ENCODE data around the gene GRAP.

The GRAP gene

DNA sequence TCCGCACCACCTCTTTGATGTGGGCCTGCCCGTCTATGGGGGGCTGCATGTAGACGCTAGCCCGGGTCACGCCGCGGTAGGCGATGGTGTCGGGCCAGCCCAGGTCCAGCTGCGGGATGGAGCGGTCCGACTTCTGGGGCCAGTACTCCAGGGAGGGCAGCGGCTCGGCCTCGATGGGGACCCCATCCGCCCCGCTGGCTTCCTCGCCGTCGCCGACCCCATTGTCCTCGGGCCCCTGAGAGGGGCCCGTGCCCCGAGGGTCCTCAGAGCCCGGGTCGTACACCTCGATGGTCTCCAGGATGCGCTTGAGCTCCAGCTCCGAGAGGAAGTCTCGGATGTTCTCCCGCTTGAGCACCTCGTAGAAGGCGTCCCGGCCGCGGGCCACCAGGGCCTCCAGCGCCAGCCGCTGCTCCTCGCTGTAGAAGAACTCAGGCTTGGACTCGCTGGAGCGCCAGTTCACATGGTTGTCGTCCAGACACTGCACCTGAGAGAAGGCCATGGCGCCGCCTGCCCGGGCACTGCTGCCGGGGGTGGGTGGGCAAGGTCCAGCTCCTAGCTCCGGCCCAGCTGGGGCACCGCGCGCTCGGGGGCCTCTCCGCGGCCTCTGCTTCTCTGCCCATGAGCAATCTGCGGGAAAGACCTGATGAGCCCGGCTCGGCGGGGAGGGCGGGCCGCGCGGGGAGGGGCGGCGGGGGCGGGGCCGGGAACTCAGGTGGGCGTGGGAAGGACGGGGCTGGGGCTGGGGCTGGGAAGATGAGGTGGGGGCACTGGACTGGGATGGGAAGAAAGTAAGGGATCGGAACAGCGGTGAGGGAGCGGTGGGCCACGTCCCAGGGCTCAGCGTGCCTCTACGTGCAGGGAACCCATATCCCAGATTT is 43.0 kb downstream of the GRAP start:
- DNase-seq (ENCODE audit: low read depth in 2 of 2, low spot score in 1 of 2): no peak

DNA sequence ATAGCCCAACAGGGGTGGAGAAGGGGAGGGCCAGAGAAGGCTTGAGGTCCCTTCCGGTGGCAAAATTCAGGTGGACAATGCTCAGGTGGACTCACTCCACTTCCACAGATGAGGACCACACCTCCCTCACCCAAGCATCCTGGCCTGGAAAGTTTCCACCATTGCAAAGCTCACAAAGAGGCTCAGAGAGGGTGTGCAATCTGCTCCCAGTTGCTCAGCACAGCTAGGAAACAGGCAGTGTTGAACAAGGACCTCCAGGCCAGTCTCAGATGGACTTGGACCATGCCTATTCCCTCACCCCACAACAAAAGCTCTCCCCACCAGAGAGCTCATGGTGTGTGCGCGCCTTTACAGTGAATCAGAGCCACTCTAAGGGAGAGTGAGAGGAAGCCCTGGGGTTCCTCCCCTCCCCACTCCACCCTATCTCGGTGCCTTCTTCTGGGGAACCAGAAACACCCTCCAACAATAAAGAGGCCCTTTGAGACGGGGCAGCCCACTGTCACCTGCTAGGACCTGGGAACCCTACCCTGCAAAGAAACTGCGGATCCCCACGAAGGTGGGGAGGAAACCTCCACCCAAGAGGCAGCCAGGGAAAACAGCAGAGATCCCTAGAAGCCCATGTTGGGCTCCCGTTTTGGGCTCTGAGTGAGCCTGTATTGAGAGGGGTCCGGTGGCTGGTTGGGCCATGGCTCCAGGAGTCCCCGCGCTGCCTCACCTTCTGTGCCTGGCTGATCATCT is 43.8 kb downstream of the GRAP start:
- DNase-seq (ENCODE audit: low read depth in 2 of 2, low spot score in 1 of 2): no peak

DNA sequence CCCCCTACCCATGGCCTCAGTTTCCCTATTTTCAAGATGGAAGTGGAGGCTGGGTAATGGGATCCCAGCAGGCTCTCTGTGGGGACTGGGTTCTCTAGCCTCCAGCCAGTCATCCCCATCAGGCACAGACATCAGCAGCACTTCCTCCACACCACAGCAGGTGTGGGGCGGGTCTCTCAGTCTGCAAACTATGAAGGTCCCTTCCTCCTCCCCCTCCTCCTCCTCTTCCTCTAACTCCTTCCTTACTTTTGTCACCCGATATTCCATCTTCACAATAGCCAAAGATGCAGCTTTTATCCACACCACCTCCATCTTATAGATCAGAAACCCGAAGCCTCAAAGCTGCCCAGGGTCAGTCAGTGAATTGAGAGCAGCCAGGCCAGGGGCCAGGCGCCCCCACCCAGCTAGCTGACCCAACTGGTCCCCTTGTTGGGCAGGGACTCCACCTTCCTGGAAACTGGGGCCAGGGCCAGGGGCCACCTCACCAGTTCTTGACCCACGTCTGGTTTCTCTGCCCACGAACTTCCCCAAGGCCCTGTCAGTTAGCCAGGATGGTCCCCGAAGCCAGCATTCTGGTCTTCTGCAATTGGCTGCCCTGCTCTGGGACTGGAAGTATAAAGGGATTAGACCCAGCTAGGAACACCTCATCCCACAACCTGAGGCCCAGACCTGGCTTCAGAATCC is 44.7 kb downstream of the GRAP start:
- DNase-seq (ENCODE audit: low read depth in 2 of 2, low spot score in 1 of 2): no peak

DNA sequence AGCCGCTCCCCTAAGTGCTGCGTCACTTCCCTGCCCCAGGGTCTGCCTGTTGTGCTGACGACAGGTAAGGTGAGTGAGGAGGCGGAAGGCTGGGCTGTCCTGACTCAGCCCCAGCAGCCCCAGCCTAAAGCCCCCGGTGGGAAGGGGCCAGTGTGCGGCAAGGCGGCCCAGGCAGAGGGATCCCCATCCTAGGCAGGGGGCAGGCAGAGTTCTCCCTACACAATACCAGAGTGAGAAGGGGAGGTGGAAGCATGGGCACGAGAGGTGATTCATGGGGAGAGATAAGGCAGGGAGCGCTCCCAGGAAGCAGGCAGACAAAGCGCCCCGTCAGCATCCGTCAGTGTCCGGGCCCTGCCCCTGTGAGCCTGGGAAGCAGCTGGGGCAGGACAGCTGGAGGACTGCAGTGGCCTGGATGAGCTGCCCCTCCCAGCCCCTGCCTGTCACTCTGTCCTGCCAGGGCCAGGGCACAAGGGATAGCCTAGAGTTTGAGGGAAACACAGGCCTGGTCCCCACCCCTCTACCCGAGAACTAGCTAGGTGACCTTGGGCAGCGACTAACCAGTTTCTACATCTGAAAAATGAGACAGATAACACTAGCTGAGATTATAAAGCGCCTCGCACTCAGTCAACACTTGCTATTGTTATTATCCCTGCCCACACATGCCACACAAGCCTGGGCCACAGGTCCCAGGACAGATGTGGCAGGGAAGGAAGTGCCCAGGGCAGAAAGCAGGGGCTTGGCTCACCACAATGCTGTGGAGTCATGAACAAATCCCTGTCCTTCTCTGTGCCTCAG is 46.0 kb downstream of the GRAP start:
- DNase-seq (ENCODE audit: low read depth in 2 of 2, low spot score in 1 of 2): no peak

DNA sequence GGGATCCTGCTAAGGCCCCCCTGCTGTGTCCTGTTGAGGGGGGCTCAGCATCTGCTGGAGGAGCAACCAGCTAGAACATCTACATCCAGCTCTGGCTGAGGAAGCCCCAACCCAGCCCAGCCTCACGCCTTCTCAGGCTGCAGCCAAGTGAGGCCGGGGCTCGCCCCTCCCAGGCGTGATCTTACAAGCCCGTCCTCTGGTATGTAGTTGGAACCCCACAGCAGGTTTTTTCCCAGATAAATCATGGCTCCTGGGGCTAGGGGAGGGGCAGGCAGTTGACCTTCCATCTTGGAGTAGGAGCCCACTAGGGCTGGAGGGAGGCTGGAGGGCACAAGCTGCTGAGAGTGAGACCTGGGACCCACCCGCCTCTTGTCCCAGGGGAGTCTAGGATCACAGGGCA is 46.8 kb downstream of the GRAP start:
- no peak for DNase-seq (ENCODE audit: low read depth in 2 of 2, low spot score in 1 of 2)

DNA sequence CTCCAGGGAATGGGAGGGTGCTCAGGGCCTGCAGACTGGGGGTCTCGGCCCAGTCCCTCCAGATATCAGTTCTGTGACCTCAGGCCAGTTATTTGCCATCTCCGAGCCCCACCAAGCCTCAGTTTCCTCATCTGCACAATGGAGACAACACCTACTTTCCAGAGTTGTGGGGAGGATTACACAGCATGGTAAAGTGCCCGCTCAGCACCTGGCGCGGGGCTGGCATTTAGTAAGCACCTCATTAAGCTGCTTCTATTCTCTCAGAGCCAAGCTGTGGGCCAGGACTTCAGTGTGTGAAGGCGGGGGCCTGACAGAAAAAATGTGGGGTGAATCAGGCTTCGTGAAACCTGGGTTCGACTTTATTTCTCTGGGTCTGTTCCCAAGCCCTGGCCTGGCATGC is 47.4 kb downstream of the GRAP start:
- DNase-seq (ENCODE audit: low read depth in 2 of 2, low spot score in 1 of 2): no peak

DNA sequence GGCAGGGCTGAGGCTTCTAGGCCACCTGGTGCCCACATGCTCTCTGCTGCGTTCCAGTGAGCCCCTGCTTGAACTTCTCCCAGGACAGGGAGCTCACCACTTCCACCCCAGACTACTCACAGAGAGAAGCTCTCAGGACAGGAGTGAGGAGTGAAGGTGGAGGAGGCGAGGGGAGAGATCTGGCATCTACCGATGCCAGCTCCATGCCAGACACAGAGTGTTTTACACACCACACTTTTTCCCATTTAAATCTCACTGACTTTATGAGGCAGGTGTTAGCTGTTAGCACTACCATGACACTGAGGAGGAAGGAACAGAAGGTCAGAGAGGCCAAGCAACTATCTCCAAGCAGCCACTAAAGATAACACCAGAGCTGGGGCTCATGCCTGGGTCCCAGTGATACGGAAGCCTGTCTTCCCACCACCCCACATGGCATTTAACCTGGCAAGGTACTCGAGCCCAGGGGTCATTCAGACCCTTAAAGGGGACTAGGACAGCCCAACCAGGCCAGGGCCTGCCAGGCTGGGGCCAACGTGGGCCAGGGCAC is 49.0 kb downstream of the GRAP start:
- no peak for DNase-seq (ENCODE audit: low read depth in 2 of 2, low spot score in 1 of 2)

DNA sequence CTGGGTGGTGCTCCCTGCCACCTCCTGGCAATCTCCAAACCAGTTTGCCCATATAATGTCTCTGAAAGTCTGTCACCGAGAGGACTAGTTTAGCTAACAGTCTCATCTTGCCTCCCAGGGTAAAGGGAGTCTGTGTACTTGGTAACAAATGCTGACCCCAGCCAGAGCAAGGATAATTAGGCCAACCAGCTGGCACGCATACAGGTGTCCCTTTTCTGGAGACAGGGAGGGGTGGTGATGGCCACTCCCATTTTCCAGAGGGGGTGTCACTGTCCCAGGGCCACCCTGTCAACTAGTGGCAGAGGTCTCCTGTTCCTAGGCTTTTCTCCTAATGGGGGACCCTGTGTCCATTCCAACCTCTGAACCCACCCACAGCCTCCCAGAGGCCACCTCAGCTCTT is 50.3 kb downstream of the GRAP start:
- DNase-seq (ENCODE audit: low read depth in 2 of 2, low spot score in 1 of 2): no peak

DNA sequence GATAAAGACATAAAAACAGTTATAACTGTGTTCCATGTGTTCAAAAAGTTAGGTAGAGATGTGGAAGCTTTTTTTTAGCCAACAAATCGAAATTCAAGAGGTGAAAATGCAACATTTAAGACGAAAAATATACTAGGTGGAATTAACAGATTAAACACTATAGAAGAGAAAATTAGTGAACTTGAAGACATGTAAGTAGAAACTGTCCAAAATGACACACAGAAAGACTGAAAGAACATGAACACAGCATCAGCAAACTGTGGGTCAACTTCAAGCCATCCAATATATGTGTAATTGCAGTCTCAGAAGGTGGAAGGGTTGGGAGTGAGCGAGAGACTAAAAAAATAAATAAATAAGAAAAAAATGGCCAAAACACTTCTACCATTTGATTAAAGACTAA is 51.5 kb downstream of the GRAP start:
- no peak for DNase-seq (ENCODE audit: low read depth in 2 of 2, low spot score in 1 of 2)

DNA sequence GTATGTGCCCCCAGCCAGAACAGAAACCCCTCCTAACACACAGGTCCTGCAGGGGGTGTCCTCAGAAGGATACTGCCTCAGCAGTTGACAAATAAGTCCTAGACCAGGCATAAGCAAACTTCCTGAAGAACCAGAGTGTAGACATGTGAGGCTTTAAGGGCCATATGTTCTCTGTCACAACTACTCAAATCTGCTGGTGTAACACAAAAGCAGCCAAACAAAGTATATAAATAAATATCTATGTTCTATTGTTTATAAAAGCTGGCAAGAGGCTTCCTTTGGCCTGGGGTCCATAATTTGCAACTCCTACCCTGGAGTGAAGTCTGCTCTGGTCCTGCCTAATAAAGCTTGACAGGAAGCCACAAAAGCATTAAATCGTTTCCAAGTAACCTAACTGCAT is 52.1 kb downstream of the GRAP start:
- no peak for DNase-seq (ENCODE audit: low read depth in 2 of 2, low spot score in 1 of 2)

DNA sequence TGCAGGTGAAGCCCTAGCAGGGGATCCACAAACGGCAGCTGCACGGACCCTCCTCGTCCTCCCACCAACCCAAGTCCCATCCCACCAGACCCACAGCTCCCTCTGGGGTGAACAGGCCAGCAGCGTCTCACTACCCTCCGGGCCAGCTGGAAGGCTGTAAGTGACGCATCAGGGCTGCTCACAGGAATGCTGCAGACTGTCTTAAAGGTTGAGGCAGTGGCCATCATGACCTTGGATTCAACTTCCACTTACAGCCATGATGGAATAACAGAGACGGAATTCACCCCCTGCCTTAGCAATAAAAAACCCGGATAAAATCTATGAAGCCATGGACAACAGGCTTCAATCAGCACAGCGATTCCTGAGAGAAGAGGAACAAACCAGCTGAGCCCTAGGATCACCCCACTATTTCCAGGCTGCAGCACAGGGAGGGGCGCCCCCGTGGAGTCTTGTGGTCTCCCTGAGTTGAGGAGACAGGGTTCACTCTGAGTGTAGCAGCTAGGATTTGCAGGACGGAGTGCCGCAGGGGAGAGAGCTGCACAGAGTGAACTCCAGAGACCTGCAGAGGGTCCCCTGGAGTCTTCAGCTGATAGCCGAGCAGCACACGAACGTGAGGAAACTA is 52.7 kb downstream of the GRAP start:
- DNase-seq (ENCODE audit: low read depth in 2 of 2, low spot score in 1 of 2): no peak

DNA sequence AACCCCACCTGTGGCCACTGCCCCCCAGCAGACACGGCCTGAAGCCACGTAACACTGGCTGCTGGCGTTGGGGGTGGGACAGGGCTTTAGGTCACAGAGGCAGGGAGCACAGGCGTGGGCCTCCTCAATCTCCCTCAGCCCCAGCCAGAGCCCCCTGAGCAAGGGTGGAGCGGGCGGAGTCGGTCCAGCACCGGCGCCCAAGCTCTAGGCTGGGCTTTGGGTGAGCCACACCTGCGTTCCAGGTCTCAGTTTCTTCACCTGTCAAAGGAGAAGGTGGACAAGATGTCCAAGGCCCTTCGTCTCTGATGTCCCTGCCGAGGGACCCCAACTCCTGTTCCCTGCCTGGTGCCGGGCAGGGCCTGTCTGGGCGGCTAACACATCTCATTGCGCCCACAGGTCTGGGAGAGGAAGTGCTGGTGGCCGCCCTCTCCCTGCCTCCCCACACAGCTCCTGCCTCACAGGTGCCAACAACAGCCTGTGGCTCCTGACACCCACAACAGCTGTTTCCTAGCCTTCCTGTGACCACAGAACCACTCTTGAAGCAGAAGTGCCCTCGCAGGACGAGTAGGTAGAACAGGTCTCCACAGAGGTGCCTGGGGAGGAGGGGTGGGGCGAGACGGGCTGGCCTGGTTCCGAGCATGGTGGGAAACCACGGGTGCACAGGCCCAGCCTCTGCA is 54.2 kb downstream of the GRAP start:
- DNase-seq (ENCODE audit: low read depth in 2 of 2, low spot score in 1 of 2): no peak

DNA sequence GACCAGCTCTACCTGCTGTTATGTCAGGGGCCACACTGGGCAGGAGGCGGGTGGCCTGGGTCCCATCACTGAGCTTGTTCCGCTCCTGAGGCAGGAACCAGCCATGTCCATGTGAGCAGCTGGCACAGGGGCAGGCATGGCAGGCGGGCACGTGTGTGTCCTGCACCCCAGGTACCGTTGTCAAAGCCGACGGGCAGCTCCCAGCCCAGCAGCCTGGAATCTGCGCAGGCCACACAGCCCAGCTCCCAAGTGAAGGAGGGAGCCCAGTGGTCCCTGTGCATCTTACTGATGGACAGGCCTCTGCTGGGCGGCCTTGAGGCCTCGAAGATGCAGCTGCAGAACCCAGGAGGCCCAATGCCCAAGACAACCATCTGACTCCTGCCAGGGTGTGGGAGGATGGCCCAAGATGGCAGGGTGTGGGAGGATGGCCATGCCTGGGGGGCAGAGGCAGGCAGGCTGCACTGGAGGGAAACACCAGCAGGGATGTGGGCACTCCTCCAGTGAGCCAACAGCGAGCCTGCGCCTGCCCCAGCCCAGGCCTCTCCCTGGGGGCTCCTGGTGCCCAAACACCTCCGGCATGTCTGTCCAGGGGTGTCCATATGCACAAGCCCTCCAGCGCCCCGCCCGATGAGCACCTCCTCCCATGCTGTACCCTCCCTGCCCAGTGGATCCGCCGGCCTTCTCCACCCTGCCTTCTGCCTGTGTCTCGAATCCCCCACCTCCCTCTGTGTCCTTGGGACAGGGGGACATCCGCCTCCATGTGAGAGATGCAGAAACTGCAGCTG is 55.0 kb downstream of the GRAP start:
- no peak for DNase-seq (ENCODE audit: low read depth in 2 of 2, low spot score in 1 of 2)

DNA sequence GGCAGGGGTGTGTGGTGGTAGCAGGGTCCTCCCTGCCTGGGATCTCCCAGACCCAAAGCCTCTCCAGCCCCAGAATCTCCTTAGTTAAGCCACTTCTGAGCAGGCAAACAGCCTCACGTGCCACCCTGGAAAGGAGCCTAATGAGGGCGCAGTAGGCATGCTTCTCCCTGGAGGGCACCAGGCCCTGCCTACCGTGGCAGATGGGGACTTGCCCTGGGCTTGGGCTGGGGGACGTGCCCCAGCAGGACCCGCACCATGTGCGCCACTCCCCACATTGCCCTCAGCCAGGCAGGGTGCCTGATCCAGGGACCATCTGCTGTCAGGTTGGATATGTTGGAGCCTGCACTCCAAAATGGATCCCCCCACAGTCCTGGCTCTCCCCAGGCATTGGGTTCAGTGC is 56.4 kb downstream of the GRAP start:
- no peak for DNase-seq (ENCODE audit: low read depth in 2 of 2, low spot score in 1 of 2)

DNA sequence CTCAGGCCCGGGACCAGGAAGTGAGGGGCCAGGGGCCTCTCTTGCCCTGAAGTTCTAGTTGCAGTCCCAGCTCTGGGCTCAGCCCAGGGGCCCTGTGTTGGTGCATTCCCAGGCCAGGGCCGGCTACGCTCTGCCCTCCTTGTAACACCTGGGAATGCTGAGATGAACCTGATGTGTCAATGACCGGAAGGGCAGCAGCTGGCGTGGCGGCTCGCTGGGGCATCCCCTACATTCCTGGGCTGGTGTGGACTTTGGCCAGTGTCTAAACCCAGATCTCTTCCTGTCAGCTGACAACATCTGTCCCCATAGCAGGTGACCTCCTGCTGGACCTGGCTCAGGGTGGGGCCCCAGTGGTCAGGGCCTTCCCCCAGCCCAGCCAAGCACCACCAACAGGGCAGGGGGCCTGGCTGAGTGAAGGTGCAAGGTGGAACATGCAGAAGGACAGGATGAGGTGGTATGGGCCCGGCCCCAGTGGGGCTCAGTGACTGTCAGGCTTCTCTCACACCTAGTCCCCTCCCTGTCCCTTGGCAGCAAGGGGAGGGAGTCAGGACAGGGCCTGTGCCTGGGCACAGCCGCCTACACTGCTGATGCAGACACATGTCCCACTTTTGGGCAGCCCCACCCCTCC is 58.1 kb downstream of the GRAP start:
- no peak for DNase-seq (ENCODE audit: low read depth in 2 of 2, low spot score in 1 of 2)

DNA sequence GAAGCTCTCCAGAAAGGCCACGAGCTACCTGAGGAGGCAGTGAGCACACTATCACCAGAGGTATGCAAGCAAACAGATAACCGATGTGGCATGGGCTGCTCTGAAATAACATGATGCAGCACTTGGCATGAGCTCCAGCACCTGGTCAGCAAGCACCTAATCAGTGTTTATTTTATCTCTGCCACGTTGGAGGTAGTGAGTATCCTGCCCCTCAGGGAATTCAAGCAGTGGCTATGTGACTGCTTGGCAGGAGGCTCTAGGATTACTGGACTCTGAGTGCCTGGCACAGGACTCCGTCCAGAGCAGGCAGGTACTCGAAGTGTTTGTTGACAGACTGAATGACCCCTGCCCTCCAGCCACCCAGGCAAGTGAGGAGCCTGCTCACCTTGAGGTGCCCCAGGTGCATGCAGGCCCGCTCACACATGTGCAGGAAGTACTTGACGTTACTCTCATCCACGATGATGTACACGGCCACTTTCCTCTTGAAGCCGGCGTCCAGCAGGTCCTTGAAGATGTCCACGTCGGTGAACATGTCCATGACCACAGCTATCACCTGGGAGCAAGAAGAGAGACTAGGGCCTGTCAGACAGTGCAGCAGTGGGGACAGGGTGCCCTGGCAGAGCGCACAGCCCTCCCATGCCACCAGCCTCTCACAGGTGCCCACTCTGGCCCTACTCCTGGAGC is 58.8 kb downstream of the GRAP start:
- DNase-seq (ENCODE audit: low read depth in 2 of 2, low spot score in 1 of 2): no peak

DNA sequence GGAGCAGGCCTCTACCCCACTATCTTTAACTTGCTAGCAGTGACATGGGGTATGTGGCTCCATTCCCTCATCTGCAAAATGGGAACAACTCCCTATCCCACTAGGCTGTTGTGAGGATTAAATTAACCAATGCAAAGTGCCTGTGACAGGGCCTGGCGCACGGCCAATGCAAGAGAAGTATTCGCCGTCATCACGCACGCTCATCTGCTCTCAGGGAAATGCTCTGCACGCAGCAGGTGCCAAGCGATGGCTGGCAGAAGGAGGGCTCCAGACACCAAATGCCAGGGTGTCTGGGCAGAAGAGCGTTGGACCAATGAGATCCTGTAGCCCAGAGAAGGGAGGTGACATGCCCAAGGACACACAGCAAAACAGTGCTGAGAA is 59.5 kb downstream of the GRAP start:
- DNase-seq (ENCODE audit: low read depth in 2 of 2, low spot score in 1 of 2): no peak

DNA sequence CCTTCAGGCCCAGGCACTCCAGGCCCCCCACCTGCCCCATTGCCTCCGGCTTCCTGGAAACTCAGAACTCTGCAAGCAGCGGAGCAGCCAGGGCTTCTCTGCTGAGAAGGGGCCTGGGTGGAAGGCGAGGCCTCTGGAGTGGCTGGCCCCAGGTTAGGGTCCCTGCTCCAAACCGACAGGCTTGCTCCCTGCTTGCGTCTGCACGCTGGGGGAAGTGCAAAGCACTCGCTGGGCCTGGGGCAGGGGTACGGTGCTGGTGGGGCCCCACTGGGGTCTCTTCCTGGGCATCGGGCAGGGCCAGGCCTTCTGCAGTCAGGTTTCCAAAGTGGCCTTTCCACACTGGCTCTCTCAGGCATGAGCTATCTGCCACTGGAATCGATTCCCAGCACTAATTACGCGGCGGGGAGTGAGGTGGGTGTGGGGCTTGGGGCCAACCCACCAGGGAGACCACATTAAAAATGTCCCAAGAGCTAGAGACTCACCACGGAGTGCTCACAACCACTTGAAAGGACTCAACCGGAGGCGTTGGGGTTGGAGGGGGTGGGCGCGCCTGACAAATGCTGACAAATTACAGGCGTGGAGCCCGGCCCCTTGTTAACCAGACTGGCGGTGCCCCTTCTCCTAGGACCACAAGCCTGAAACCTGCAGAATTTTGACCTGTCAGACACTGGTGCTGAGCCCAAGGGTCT is 60.1 kb downstream of the GRAP start:
- no peak for DNase-seq (ENCODE audit: low read depth in 2 of 2, low spot score in 1 of 2)

Measured in stimulated activated CD8-positive, alpha-beta memory T cell treated with anti-CD3 and anti-CD28 coated beads, Interleukin-4, amount 100 ng/mL, for 1 hour (primary cell).